ENCODE measurements around the gene OXLD1. TPM values are rescaled to one million over a fixed set of nuclear protein-coding genes. Genes with fewer than 3 reads are reported as not detected.

Gene OXLD1
- total RNA-seq, 2 donors from 2014 or later = 30.2 to 36.5 TPM

GRCh38 chr17:81665205-81666091 lies 957 bp downstream of the OXLD1 start:
- Histone ChIP-seq H3K4me3 (ENCODE audit: low read length) (peak overlapping the region; percentile 96), H3K27me3 (ENCODE audit: control insufficient read depth, insufficient read depth, low read length, poor library complexity, severe bottlenecking) (no peaks in the 10 kb centered on the region), H3K4me1 (ENCODE audit: control insufficient read depth, insufficient read depth, low read length) (peaks cover 15% of the 10 kb centered on the region), H3K27ac (ENCODE audit: low read depth, low read length) (peak overlapping the region; percentile 30), H3K36me3 (ENCODE audit: control insufficient read depth, insufficient read depth, low read length) (peaks cover 34% of the 10 kb centered on the region), H3K9me3 (ENCODE audit: control insufficient read depth, low read length) (no peaks in the 10 kb centered on the region), H3K9ac (ENCODE audit: extremely low read depth, low read length, poor library complexity, severe bottlenecking) (peak overlapping the region; percentile 70)
- Mint-ChIP-seq H3K27ac (peak overlapping the region; percentile 68), H3K4me3 (peak overlapping the region; percentile 72), H3K36me3 (ENCODE audit: low read depth) (peaks cover 36% of the 10 kb centered on the region), H3K4me1 (peaks cover 13% of the 10 kb centered on the region), H3K9me3 (no peaks in the 10 kb centered on the region), H3K27me3 (ENCODE audit: insufficient read depth) (no peaks in the 10 kb centered on the region)
- TF ChIP-seq CTCF (conservative IDR thresholded peaks at IDR 0.05) = no peak
- peak; percentile 70 for DNase-seq
- 79 to 86% methylated on average over 25 to 30 of the region's 30 CpGs for WGBS, 2 experiments (ENCODE audit: insufficient coverage in 1 of 2, insufficient read length in 1 of 2)

GRCh38 chr17:81664051-81664470 lies 2.3 kb downstream of the OXLD1 start:
- no peak overlapping the region for H3K4me3 ChIP-seq (ENCODE audit: low read length)
- Mint-ChIP-seq H3K4me1 (peaks cover 13% of the 10 kb centered on the region), H3K27ac (no peak overlapping the region), H3K4me3 (no peak overlapping the region), H3K9me3 (no peaks in the 10 kb centered on the region), H3K36me3 (ENCODE audit: low read depth) (peaks cover 22% of the 10 kb centered on the region), H3K27me3 (ENCODE audit: insufficient read depth) (no peaks in the 10 kb centered on the region)
- no peak overlapping the region for H3K27ac ChIP-seq (ENCODE audit: low read depth, low read length)
- H3K9me3 ChIP-seq (ENCODE audit: control insufficient read depth, low read length) = no peaks in the 10 kb centered on the region
- no peaks in the 10 kb centered on the region for H3K27me3 ChIP-seq (ENCODE audit: control insufficient read depth, insufficient read depth, low read length, poor library complexity, severe bottlenecking)
- H3K4me1 ChIP-seq (ENCODE audit: control insufficient read depth, insufficient read depth, low read length) = peaks cover 15% of the 10 kb centered on the region
- 89 to 96% methylated on average over 3 to 7 of the region's 7 CpGs for WGBS, 2 experiments (ENCODE audit: insufficient coverage in 1 of 2, insufficient read length in 1 of 2)
- H3K36me3 ChIP-seq (ENCODE audit: control insufficient read depth, insufficient read depth, low read length) = peaks cover 20% of the 10 kb centered on the region
- TF ChIP-seq CTCF (conservative IDR thresholded peaks at IDR 0.05) = no peak
- no peak for DNase-seq
- no peak overlapping the region for H3K9ac ChIP-seq (ENCODE audit: extremely low read depth, low read length, poor library complexity, severe bottlenecking)

GRCh38 chr17:81662002-81662401 lies 4.4 kb downstream of the OXLD1 start:
- Mint-ChIP-seq H3K36me3 (ENCODE audit: low read depth) (peaks cover 9% of the 10 kb centered on the region), H3K9me3 (no peaks in the 10 kb centered on the region), H3K4me3 (no peak overlapping the region), H3K27ac (no peak overlapping the region), H3K27me3 (ENCODE audit: insufficient read depth) (no peaks in the 10 kb centered on the region), H3K4me1 (peaks cover under 1% of the 10 kb centered on the region)
- Histone ChIP-seq H3K27ac (ENCODE audit: low read depth, low read length) (no peak overlapping the region), H3K4me3 (ENCODE audit: low read length) (no peak overlapping the region), H3K9ac (ENCODE audit: extremely low read depth, low read length, poor library complexity, severe bottlenecking) (no peak overlapping the region), H3K36me3 (ENCODE audit: control insufficient read depth, insufficient read depth, low read length) (peaks cover 5% of the 10 kb centered on the region), H3K9me3 (ENCODE audit: control insufficient read depth, low read length) (no peaks in the 10 kb centered on the region), H3K4me1 (ENCODE audit: control insufficient read depth, insufficient read depth, low read length) (peaks cover 5% of the 10 kb centered on the region), H3K27me3 (ENCODE audit: control insufficient read depth, insufficient read depth, low read length, poor library complexity, severe bottlenecking) (no peaks in the 10 kb centered on the region)
- DNase-seq = no peak
- WGBS, 2 experiments (ENCODE audit: insufficient coverage in 1 of 2, insufficient read length in 1 of 2) = 94 to 100% methylated on average over 1 to 4 of the region's 4 CpGs
- no peak for TF ChIP-seq CTCF (conservative IDR thresholded peaks at IDR 0.05)

Data from endodermal cell (in vitro differentiated cells).